ENCODE measurements around the gene C1QB. TPM values are rescaled to one million over a fixed set of nuclear protein-coding genes. Genes with fewer than 3 reads are reported as not detected.

Gene C1QB
- total RNA-seq, 1 experiment from 2014 or later = not detected

DNA sequence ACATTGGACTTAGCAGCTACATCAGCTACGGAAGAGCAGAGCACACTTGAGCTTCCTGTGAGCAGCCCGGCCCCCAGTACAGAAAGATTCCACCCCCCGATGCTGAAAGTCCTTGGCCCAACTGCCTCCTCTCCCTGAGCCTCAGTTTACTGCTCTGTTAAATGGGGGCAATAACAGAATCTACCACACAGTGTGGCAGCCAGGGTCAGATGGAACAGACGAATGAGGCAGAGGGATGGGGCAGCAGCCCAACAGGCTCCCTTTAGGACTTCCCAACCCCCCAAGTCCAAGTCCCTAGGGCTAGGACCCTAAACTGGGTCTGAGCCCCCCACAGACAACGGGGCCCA, 39.5 kb upstream of the C1QB start:
- H3K9me3 Mint-ChIP-seq (ENCODE audit: unreplicated experiment) = no peaks in the 10 kb centered on the region
- H3K36me3 Mint-ChIP-seq (ENCODE audit: insufficient read depth, unreplicated experiment) = peaks cover 5% of the 10 kb centered on the region
- intact Hi-C loops (cut with micrococcal nuclease) = no loop called here
- TF ChIP-seq, protein P1, sequence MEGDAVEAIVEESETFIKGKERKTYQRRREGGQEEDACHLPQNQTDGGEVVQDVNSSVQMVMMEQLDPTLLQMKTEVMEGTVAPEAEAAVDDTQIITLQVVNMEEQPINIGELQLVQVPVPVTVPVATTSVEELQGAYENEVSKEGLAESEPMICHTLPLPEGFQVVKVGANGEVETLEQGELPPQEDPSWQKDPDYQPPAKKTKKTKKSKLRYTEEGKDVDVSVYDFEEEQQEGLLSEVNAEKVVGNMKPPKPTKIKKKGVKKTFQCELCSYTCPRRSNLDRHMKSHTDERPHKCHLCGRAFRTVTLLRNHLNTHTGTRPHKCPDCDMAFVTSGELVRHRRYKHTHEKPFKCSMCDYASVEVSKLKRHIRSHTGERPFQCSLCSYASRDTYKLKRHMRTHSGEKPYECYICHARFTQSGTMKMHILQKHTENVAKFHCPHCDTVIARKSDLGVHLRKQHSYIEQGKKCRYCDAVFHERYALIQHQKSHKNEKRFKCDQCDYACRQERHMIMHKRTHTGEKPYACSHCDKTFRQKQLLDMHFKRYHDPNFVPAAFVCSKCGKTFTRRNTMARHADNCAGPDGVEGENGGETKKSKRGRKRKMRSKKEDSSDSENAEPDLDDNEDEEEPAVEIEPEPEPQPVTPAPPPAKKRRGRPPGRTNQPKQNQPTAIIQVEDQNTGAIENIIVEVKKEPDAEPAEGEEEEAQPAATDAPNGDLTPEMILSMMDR (IDR thresholded peaks at IDR 0.05; ENCODE audit: unreplicated experiment) = no peak
- H3K4me3 Mint-ChIP-seq (ENCODE audit: unreplicated experiment) = no peak overlapping the region
- peaks cover 68% of the 10 kb centered on the region for H3K27me3 Mint-ChIP-seq (ENCODE audit: insufficient read depth, unreplicated experiment)
- ChIA-PET CTCF (no interaction called here), POLR2A (no interaction called here)
- BruUV-seq (replicated peaks) = no TSS peak
- no peaks in the 10 kb centered on the region for H3K4me1 Mint-ChIP-seq (ENCODE audit: insufficient read depth, unreplicated experiment)
- H3K27ac Mint-ChIP-seq (ENCODE audit: low read depth, unreplicated experiment) = no peak overlapping the region
- DNase-seq (ENCODE audit: unreplicated experiment) = no peak

DNA sequence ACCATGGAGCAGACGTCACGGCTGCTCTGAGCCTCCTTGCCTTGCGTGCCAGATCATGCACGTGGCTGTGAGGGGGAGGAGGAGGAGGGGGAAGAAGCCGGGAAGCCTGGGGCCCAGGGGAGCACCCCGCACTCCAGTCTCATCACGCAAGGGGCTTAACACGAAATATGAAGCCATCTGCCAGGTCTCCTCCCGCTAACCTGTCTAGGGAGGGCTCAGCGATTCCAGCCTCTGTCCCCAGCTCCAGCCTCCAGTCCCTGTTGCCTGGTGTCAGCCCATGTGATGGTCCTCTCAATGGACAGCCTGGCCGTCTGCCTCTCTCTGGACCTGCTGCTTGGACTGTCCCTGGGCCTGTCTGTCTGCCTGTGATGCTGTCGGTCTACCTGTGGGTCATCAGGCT, 39.1 kb upstream of the C1QB start:
- Mint-ChIP-seq H3K9me3 (ENCODE audit: unreplicated experiment) (no peaks in the 10 kb centered on the region), H3K27me3 (ENCODE audit: insufficient read depth, unreplicated experiment) (peaks cover 68% of the 10 kb centered on the region), H3K36me3 (ENCODE audit: insufficient read depth, unreplicated experiment) (peaks cover 5% of the 10 kb centered on the region), H3K4me3 (ENCODE audit: unreplicated experiment) (no peak overlapping the region), H3K27ac (ENCODE audit: low read depth, unreplicated experiment) (no peak overlapping the region), H3K4me1 (ENCODE audit: insufficient read depth, unreplicated experiment) (no peaks in the 10 kb centered on the region)
- TF ChIP-seq, protein P1 (IDR thresholded peaks at IDR 0.05; ENCODE audit: unreplicated experiment) = no peak
- intact Hi-C loops (cut with micrococcal nuclease) = no loop called here
- ChIA-PET CTCF (interaction anchor here (0.6 kb wide), 1 partner anchor 29 kb away, joined by 3 read pairs; no protein-coding TSS in a partner anchor), POLR2A (no interaction called here)
- DNase-seq (ENCODE audit: unreplicated experiment) = no peak
- BruUV-seq (replicated peaks) = no TSS peak

GRCh38 chr1:22615886-22616285, 37.1 kb upstream of the C1QB start:
- DNase-seq (ENCODE audit: unreplicated experiment) = no peak
- ChIA-PET POLR2A (no interaction called here), CTCF (no interaction called here)
- no peaks in the 10 kb centered on the region for H3K9me3 Mint-ChIP-seq (ENCODE audit: unreplicated experiment)
- intact Hi-C loops (cut with micrococcal nuclease) = no loop called here
- TF ChIP-seq, protein P1 (IDR thresholded peaks at IDR 0.05; ENCODE audit: unreplicated experiment) = no peak
- no TSS peak for BruUV-seq (replicated peaks)
- no peak overlapping the region for H3K27ac Mint-ChIP-seq (ENCODE audit: low read depth, unreplicated experiment)
- no peak overlapping the region for H3K4me3 Mint-ChIP-seq (ENCODE audit: unreplicated experiment)
- H3K27me3 Mint-ChIP-seq (ENCODE audit: insufficient read depth, unreplicated experiment) = peaks cover 66% of the 10 kb centered on the region
- H3K4me1 Mint-ChIP-seq (ENCODE audit: insufficient read depth, unreplicated experiment) = no peaks in the 10 kb centered on the region
- H3K36me3 Mint-ChIP-seq (ENCODE audit: insufficient read depth, unreplicated experiment) = peaks cover 4% of the 10 kb centered on the region

DNA sequence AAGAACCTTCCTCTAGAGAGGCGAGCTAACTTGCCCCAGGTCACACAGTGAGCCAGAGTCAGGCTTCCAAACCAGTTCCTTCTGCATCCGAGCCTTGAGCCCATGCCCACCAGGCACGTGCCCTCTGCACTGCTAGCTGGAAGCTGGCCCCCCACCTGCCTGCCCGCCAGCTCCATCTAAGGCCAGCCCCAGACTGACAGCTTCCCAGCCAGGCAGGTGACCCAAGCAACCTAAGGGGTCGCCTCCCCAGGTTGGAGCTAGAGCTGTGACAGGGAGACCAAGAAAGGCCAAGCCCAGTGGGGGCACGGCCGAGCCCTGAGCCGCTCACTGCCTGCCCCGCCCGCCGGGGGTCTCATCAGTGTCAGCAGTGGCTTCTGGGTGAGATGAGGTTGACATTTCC, 36.5 kb upstream of the C1QB start:
- no TSS peak for BruUV-seq (replicated peaks)
- no peaks in the 10 kb centered on the region for H3K36me3 Mint-ChIP-seq (ENCODE audit: insufficient read depth, unreplicated experiment)
- intact Hi-C loops (cut with micrococcal nuclease) = no loop called here

More for the DNA sequence above, 36.5 kb upstream of the C1QB start:
- TF ChIP-seq, protein P1 (IDR thresholded peaks at IDR 0.05; ENCODE audit: unreplicated experiment) = no peak
- no peak overlapping the region for H3K27ac Mint-ChIP-seq (ENCODE audit: low read depth, unreplicated experiment)
- no peak for DNase-seq (ENCODE audit: unreplicated experiment)
- H3K9me3 Mint-ChIP-seq (ENCODE audit: unreplicated experiment) = no peaks in the 10 kb centered on the region
- no peaks in the 10 kb centered on the region for H3K4me1 Mint-ChIP-seq (ENCODE audit: insufficient read depth, unreplicated experiment)
- ChIA-PET CTCF (no interaction called here), POLR2A (no interaction called here)
- no peak overlapping the region for H3K4me3 Mint-ChIP-seq (ENCODE audit: unreplicated experiment)
- H3K27me3 Mint-ChIP-seq (ENCODE audit: insufficient read depth, unreplicated experiment) = peaks cover 73% of the 10 kb centered on the region

All from MCF 10A (cell line).